Endodermal cell (in vitro differentiated cells): ENCODE results near the gene APOBEC3H. TPM values are rescaled to one million over a fixed set of nuclear protein-coding genes. Genes with fewer than 3 reads are reported as not detected.
A peak's percentile ranks its signal among the peaks of the same experiment; 100 is the strongest.
"Not testable (repeated sequence)": the region's sequence is repeated elsewhere in the genome, so short reads cannot be mapped to it uniquely, and the experiment has no call there.

ENCODE experiments used
- DNase-seq: peaks from one replicate; pipeline ENCODE4 v3.0.0-alpha.2; 2017
- H3K27ac ChIP-seq: 2 replicates; pipeline ENCODE4 v1.5.1; 2013; ENCODE audit warnings: mild to moderate bottlenecking, low read depth, low read length, moderate library complexity
- H3K27me3 ChIP-seq: 2 replicates; pipeline ENCODE4 v1.6.1; 2013; ENCODE audit warnings: mild to moderate bottlenecking, low read length, moderate library complexity; ENCODE audit not compliant: insufficient read depth, control insufficient read depth, poor library complexity, severe bottlenecking
- H3K36me3 ChIP-seq: 2 replicates; pipeline ENCODE4 v1.7.0; 2013; ENCODE audit warnings: mild to moderate bottlenecking, low read length, moderate library complexity; ENCODE audit not compliant: control insufficient read depth, insufficient read depth
- H3K4me1 ChIP-seq: one replicate; pipeline ENCODE4 v1.7.0; 2013; ENCODE audit warnings: low read length; ENCODE audit not compliant: control insufficient read depth, insufficient read depth
- H3K4me3 ChIP-seq: 2 replicates; pipeline ENCODE4 v1.5.1; 2013; ENCODE audit warnings: mild to moderate bottlenecking, low read length, moderate library complexity
- H3K9ac ChIP-seq: 2 replicates; pipeline ENCODE4 v1.6.1; 2013; ENCODE audit warnings: mild to moderate bottlenecking, low read length, moderate library complexity; ENCODE audit not compliant: poor library complexity, severe bottlenecking; ENCODE audit errors: extremely low read depth
- H3K9me3 ChIP-seq: 2 replicates; pipeline ENCODE4 v1.6.1; 2013; ENCODE audit warnings: mild to moderate bottlenecking, low read length, moderate library complexity; ENCODE audit not compliant: control insufficient read depth
- H3K27ac Mint-ChIP-seq: 2 replicates; pipeline ENCODE4 v1.8.0; 2020; ENCODE audit warnings: mixed read lengths
- H3K27me3 Mint-ChIP-seq: 2 replicates; pipeline ENCODE4 v1.8.0; 2021; ENCODE audit warnings: mild to moderate bottlenecking, mixed read lengths; ENCODE audit not compliant: insufficient read depth
- H3K36me3 Mint-ChIP-seq: 2 replicates; pipeline ENCODE4 v1.8.0; 2020; ENCODE audit warnings: low read depth, mixed read lengths
- H3K4me1 Mint-ChIP-seq: 2 replicates; pipeline ENCODE4 v1.8.0; 2020; ENCODE audit warnings: mixed read lengths
- H3K4me3 Mint-ChIP-seq: 2 replicates; pipeline ENCODE4 v1.8.0; 2020; ENCODE audit warnings: mild to moderate bottlenecking, moderate library complexity, mixed read lengths
- H3K9me3 Mint-ChIP-seq: 2 replicates; pipeline ENCODE4 v1.8.0; 2020; ENCODE audit warnings: mild to moderate bottlenecking, mixed read lengths
- CTCF ChIP-seq: fragments of 200-600 bp; sonication (generic); conservative IDR thresholded peaks from 2 replicates; pipeline ENCODE4 v1.5.0; 2021; ENCODE audit warnings: antibody characterized with exemption, mild to moderate bottlenecking
- WGBS, 2 experiments: methylation state at CpG; one replicate each; pipeline versions ENCODE4 v1.1.5 to v1.1.7; 2013; ENCODE audit warnings: missing lambda C conversion rate in 2 of 2, mixed read lengths in 1 of 2; ENCODE audit not compliant: insufficient coverage in 1 of 2, insufficient read length in 1 of 2; 5-methylcytosine and 5-hydroxymethylcytosine counted together
- total RNA-seq, 2 donors: library from RNA; stranded (reverse); fragmentation: NEBNext Ultra II Directional in 1 of 2; extraction: Animal tissue kit (Norgen Biotek cat#: 25700) in 1 of 2; gene quantifications; 2 replicates in 1 of 2; 3 replicates in 1 of 2; pipeline ENCODE4 v1.2.1, GENCODE V29; 2021

APOBEC3H gene
- total RNA-seq, 2 donors from 2014 or later: not detected

- H3K9ac ChIP-seq: no peak overlapping the region
- no peaks in the 10 kb centered on the region for H3K36me3 ChIP-seq
- H3K27me3 ChIP-seq: no peaks in the 10 kb centered on the region
- H3K27ac ChIP-seq: no peak overlapping the region
- H3K4me3 ChIP-seq: no peak overlapping the region
- TF ChIP-seq CTCF: peak; percentile 65
- no peaks in the 10 kb centered on the region for H3K36me3 Mint-ChIP-seq
- 77 to 82% methylated on average over 8 to 13 of the region's 13 CpGs for WGBS, 2 experiments
- no peaks in the 10 kb centered on the region for H3K9me3 Mint-ChIP-seq
- H3K27ac Mint-ChIP-seq: peak overlapping the region; percentile 2
- H3K9me3 ChIP-seq: no peaks in the 10 kb centered on the region
- H3K27me3 Mint-ChIP-seq: no peaks in the 10 kb centered on the region
- DNase-seq: no peak
- no peak overlapping the region for H3K4me3 Mint-ChIP-seq
- peaks cover 3% of the 10 kb centered on the region for H3K4me1 Mint-ChIP-seq
- no peaks in the 10 kb centered on the region for H3K4me1 ChIP-seq
Measured at GRCh38 chr22:39068033-39068785, 28.8 kb upstream of the APOBEC3H start.

DNA sequence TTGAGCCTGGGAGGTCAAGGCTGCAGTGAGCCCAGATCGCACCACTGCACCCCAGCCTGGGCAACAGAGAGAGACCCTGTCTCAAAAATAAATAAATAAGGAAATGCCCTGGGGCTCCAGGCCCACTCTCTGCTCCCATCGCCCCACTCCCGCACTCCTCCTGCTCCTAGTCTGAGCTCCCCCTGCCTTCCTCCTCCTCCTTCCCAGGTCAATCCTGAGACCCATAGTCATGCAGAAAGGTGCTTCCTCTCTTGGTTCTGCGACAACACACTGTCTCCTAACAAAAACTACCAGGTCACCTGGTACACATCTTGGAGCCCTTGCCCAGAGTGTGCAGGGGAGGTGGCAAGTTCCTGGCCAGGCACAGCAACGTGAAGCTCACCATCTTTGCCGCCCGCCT, 26.9 kb upstream of the APOBEC3H start:
- no peaks in the 10 kb centered on the region for H3K27me3 Mint-ChIP-seq
- TF ChIP-seq CTCF: no peak
- no peak overlapping the region for H3K4me3 ChIP-seq
- H3K27ac ChIP-seq: no peak overlapping the region
- 94 to 100% methylated on average over 1 to 7 of the region's 7 CpGs for WGBS, 2 experiments
- H3K9me3 Mint-ChIP-seq: no peaks in the 10 kb centered on the region
- peaks cover 13% of the 10 kb centered on the region for H3K4me1 Mint-ChIP-seq
- H3K27me3 ChIP-seq: no peaks in the 10 kb centered on the region
- no peak overlapping the region for H3K27ac Mint-ChIP-seq
- no peaks in the 10 kb centered on the region for H3K4me1 ChIP-seq
- no peak for DNase-seq
- no peaks in the 10 kb centered on the region for H3K36me3 ChIP-seq
- no peak overlapping the region for H3K9ac ChIP-seq
- no peaks in the 10 kb centered on the region for H3K9me3 ChIP-seq
- no peak overlapping the region for H3K4me3 Mint-ChIP-seq
- no peaks in the 10 kb centered on the region for H3K36me3 Mint-ChIP-seq

DNA sequence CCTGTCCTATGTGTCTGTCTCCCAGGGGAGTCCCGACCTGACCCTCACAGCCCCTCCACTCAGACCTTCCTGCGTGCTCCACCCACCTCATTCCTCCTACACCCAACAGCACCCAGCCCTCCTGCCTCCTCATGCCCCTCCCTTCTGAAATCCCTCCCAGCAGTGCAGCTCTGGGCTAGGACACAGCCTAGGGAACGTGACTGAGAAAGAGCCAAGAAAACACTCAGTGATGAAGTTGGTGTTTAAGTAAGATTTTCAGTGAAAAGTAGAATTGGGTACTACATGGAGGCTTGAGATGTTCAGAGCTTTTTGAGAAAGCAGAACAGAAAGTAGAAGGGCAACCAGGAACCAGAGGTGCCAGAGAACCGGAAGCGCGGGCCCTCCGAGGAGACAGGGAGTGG, 24.5 kb upstream of the APOBEC3H start:
- not testable (repeated sequence) for H3K36me3 Mint-ChIP-seq, H3K9ac ChIP-seq, H3K36me3 ChIP-seq, H3K9me3 ChIP-seq, H3K4me3 Mint-ChIP-seq, H3K27me3 ChIP-seq, H3K27ac Mint-ChIP-seq, H3K9me3 Mint-ChIP-seq, H3K27ac ChIP-seq, H3K27me3 Mint-ChIP-seq, H3K4me3 ChIP-seq, H3K4me1 ChIP-seq, DNase-seq
- WGBS, 2 experiments: 88 to 89% methylated on average over 1 to 6 of the region's 7 CpGs
- peaks cover 23% of the 10 kb centered on the region for H3K4me1 Mint-ChIP-seq

DNA sequence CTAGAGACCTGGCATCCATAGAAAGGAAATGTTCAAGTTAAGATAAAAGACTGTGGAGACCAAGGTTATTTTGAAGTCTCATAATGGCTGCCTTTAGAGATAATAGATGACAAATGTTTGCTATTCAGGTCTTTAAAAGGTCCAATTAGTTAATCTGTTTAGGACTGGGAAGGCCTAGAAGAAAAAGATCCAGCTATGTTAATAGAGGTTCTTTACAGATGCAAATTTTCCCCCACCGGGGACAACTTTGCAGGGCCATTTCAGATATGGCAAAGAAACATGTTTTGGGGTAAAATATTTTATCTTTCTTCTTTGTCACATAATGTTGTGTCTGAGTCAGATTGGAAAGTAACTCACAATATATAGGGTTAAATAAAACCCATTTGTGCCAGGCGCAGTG, 23.1 kb upstream of the APOBEC3H start:
- TF ChIP-seq CTCF: no peak
- no peak overlapping the region for H3K4me3 ChIP-seq
- H3K4me3 Mint-ChIP-seq: no peak overlapping the region
- H3K4me1 ChIP-seq: no peaks in the 10 kb centered on the region
- no peak overlapping the region for H3K27ac ChIP-seq
- H3K27ac Mint-ChIP-seq: no peak overlapping the region
- no peaks in the 10 kb centered on the region for H3K9me3 Mint-ChIP-seq
- no peak overlapping the region for H3K9ac ChIP-seq
- no peak for DNase-seq
- no peaks in the 10 kb centered on the region for H3K27me3 ChIP-seq
- no peaks in the 10 kb centered on the region for H3K36me3 Mint-ChIP-seq
- no peaks in the 10 kb centered on the region for H3K27me3 Mint-ChIP-seq
- H3K4me1 Mint-ChIP-seq: peaks cover 23% of the 10 kb centered on the region
- no peaks in the 10 kb centered on the region for H3K9me3 ChIP-seq
- no peaks in the 10 kb centered on the region for H3K36me3 ChIP-seq
- WGBS, 2 experiments: 40 to 47% methylated on average over 2 of the region's 2 CpGs

GRCh38 chr22:39076155-39077025, 20.7 kb upstream of the APOBEC3H start:
- not testable (repeated sequence) for H3K9me3 Mint-ChIP-seq, H3K27ac ChIP-seq, H3K36me3 ChIP-seq, H3K27me3 Mint-ChIP-seq, DNase-seq, H3K4me3 ChIP-seq, H3K36me3 Mint-ChIP-seq, H3K27me3 ChIP-seq, H3K4me1 ChIP-seq, H3K27ac Mint-ChIP-seq, H3K9ac ChIP-seq, H3K9me3 ChIP-seq
- peaks cover 23% of the 10 kb centered on the region for H3K4me1 Mint-ChIP-seq
- whole genome bisulfite sequencing, 2 experiments: 38 to 97% methylated on average over 3 to 8 of the region's 24 CpGs
- peak overlapping the region; percentile 47 for H3K4me3 Mint-ChIP-seq
